ENCODE measurements around the gene ZBTB20. TPM values are rescaled to one million over a fixed set of nuclear protein-coding genes. Genes with fewer than 3 reads are reported as not detected.
"Not testable (repeated sequence)": the region's sequence is repeated elsewhere in the genome, so short reads cannot be mapped to it uniquely, and the experiment has no call there.

ZBTB20 gene
- total RNA-seq, 2 donors from 2014 or later: 19.8 to 23.1 TPM

DNA sequence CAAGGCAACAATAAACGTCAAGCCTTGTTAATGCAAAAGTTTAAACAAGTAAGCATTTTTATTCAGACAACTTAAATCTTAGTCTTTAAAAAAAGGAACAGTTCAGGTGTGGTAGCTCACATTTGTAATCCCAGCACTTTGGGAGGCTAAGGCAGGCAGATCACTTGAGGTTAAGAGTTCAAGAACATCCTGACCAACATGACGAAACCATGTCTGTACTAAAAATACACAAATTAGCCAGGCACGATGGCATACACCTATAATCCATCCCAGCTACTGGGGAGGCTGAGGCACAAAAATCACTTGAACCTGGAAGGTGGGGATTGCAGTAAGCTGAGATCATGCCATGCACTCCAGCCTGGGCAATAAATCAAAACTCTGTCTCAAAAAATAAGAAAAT is 19.9 kb downstream of the ZBTB20 start:
- DNase-seq (no peak), ATAC-seq (replicated peaks in 1 of 2) (no peak)
- no peaks in the 10 kb centered on the region for H3K9me3 Mint-ChIP-seq
- H3K27ac Mint-ChIP-seq: no peak overlapping the region
- H3K4me3 Mint-ChIP-seq: no peak overlapping the region
- H3K27me3 Mint-ChIP-seq (ENCODE audit: low read depth): no peaks in the 10 kb centered on the region
- no peaks in the 10 kb centered on the region for H3K36me3 Mint-ChIP-seq (ENCODE audit: insufficient read depth in 2 of 2)
- H3K4me1 Mint-ChIP-seq (ENCODE audit: low read depth): no peaks in the 10 kb centered on the region

DNA sequence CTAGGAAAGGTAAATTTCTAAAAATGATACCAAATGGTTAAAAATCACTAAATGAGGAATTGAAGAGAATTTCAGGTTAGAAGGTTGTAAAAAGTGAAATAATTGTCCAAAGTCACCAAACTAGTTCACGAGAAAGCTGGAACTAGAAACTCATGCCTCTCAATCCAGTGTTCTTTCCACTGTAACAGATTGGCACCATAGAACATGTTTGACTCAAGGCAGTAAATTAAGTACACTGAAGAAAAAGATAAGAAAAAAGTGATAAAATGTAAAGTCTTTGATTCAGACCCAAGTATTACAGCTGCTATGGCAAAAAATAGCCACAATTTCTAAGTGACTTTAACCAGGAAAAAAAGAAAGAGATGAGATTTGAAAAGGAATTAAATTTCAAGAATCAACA is 26.5 kb downstream of the ZBTB20 start:
- no peak for DNase-seq
- Mint-ChIP-seq H3K36me3 (ENCODE audit: insufficient read depth in 2 of 2) (peaks cover 0 to 2% of the 10 kb centered on the region in 2 donors), H3K4me1 (ENCODE audit: low read depth) (no peaks in the 10 kb centered on the region), H3K27ac (no peak overlapping the region), H3K4me3 (no peak overlapping the region), H3K9me3 (no peaks in the 10 kb centered on the region), H3K27me3 (ENCODE audit: low read depth) (no peaks in the 10 kb centered on the region)
- no peak for ATAC-seq (replicated peaks in 1 of 2)

GRCh38 chr3:115113367-115113766 is 33.7 kb downstream of the ZBTB20 start:
- no peaks in the 10 kb centered on the region for H3K9me3 Mint-ChIP-seq
- no peak overlapping the region for H3K4me3 Mint-ChIP-seq
- peaks cover 0 to 2% of the 10 kb centered on the region in 2 donors for H3K36me3 Mint-ChIP-seq (ENCODE audit: insufficient read depth in 2 of 2)
- H3K27ac Mint-ChIP-seq: peak overlapping the region; percentile 24
- DNase-seq: no peak
- ATAC-seq (replicated peaks in 1 of 2): no peak
- no peaks in the 10 kb centered on the region for H3K27me3 Mint-ChIP-seq (ENCODE audit: low read depth)
- H3K4me1 Mint-ChIP-seq (ENCODE audit: low read depth): no peaks in the 10 kb centered on the region

DNA sequence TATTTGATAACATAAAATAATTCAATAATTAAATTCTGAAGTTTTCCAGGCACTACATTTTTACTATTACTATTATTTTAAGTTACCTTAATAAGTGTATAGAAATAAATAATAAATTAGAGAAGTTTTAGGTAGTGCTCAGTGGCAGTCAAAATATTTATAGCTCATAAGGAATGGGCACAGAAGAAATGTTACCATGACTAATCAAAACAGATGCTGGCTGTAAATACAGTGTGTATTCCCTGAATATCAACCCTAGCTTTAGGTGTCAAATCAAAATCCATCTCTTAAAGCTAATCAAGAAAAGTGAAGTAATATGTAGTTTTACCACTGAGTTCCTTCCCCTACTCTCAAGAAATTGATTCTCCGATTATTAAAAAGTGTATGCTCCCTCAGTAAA is 35.5 kb downstream of the ZBTB20 start:
- Mint-ChIP-seq H3K4me3 (no peak overlapping the region), H3K36me3 (ENCODE audit: insufficient read depth in 2 of 2) (peaks cover 0 to 4% of the 10 kb centered on the region in 2 donors), H3K9me3 (peaks cover 0 to 2% of the 10 kb centered on the region in 2 donors), H3K27ac (no peak overlapping the region), H3K4me1 (ENCODE audit: low read depth) (no peaks in the 10 kb centered on the region), H3K27me3 (ENCODE audit: low read depth) (no peaks in the 10 kb centered on the region)
- DNase-seq (no peak), ATAC-seq (replicated peaks in 1 of 2) (no peak)

DNA sequence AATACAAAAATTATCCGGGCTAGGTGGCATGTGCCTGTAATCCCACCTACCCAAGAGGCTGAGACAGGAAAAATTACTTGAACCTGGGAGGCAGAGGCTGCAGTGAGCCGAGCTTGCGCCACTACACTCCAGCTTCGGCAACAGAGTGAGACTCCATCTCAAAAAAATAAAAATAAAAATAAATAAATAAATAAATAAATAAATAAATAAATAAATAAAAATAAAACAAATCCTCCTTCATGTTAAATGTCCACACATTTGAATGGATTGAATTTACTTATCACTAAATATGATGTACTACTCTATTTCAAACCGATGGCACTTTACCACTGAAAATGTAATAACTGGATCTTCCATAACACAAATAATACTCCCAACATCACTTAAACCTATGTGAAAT is 36.3 kb downstream of the ZBTB20 start:
- Mint-ChIP-seq H3K36me3 (ENCODE audit: insufficient read depth in 2 of 2) (peaks cover 0 to 2% of the 10 kb centered on the region in 2 donors), H3K27me3 (ENCODE audit: low read depth) (no peaks in the 10 kb centered on the region), H3K27ac (no peak overlapping the region), H3K4me1 (ENCODE audit: low read depth) (no peaks in the 10 kb centered on the region), H3K9me3 (peaks cover 0 to 2% of the 10 kb centered on the region in 2 donors), H3K4me3 (no peak overlapping the region)
- ATAC-seq (replicated peaks in 1 of 2) (no peak), DNase-seq (no peak)

- H3K36me3 Mint-ChIP-seq (ENCODE audit: insufficient read depth in 2 of 2); DNase-seq; H3K4me3 Mint-ChIP-seq; H3K27me3 Mint-ChIP-seq (ENCODE audit: low read depth); H3K4me1 Mint-ChIP-seq (ENCODE audit: low read depth); H3K9me3 Mint-ChIP-seq; ATAC-seq (replicated peaks in 1 of 2); H3K27ac Mint-ChIP-seq: not testable (repeated sequence)
Observed at GRCh38 chr3:115110066-115110465, 37.0 kb downstream of the ZBTB20 start.

- DNase-seq: no peak
- H3K9me3 Mint-ChIP-seq: peaks cover 2% of the 10 kb centered on the region in 2 donors
- no peaks in the 10 kb centered on the region for H3K27me3 Mint-ChIP-seq (ENCODE audit: low read depth)
- H3K4me3 Mint-ChIP-seq: no peak overlapping the region
- H3K27ac Mint-ChIP-seq: no peak overlapping the region
- peaks cover 3 to 5% of the 10 kb centered on the region in 2 donors for H3K36me3 Mint-ChIP-seq (ENCODE audit: insufficient read depth in 2 of 2)
- ATAC-seq (replicated peaks in 1 of 2): no peak
- no peaks in the 10 kb centered on the region for H3K4me1 Mint-ChIP-seq (ENCODE audit: low read depth)
Observed at GRCh38 chr3:115108614-115109013, 38.5 kb downstream of the ZBTB20 start.

- ATAC-seq (replicated peaks in 1 of 2): no peak
- H3K27me3 Mint-ChIP-seq (ENCODE audit: low read depth): no peaks in the 10 kb centered on the region
- peaks cover 2 to 3% of the 10 kb centered on the region in 2 donors for H3K36me3 Mint-ChIP-seq (ENCODE audit: insufficient read depth in 2 of 2)
- no peak for DNase-seq
- H3K27ac Mint-ChIP-seq: no peak overlapping the region
- H3K4me3 Mint-ChIP-seq: no peak overlapping the region
- peaks cover 0 to 2% of the 10 kb centered on the region in 2 donors for H3K9me3 Mint-ChIP-seq
- peaks cover 53% of the 10 kb centered on the region for H3K4me1 Mint-ChIP-seq (ENCODE audit: low read depth)
Observed at GRCh38 chr3:115102046-115102445, 45.0 kb downstream of the ZBTB20 start.

DNA sequence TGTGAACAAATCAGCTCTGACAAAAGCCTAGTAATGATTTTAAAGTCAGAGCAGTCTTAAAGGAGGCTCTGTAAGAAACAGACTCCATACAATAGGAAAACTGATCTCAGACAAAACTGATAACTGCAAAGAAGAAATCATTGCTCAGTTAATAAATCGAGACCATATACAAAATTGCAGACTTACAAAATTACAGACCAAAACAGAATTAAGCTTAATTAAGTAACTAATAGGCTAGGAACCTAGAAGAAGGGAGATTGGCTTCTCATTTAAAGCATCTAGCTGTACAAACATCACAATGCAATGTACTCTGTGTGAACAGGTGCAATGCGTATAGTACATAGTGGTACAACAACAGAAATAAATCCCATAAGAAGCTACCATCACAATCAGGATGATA is 46.3 kb downstream of the ZBTB20 start:
- no peaks in the 10 kb centered on the region for H3K27me3 Mint-ChIP-seq (ENCODE audit: low read depth)
- H3K4me3 Mint-ChIP-seq: peak overlapping the region; percentile 77 to 78
- peaks cover 2 to 3% of the 10 kb centered on the region in 2 donors for H3K36me3 Mint-ChIP-seq (ENCODE audit: insufficient read depth in 2 of 2)
- H3K4me1 Mint-ChIP-seq (ENCODE audit: low read depth): peaks cover 56% of the 10 kb centered on the region
- peaks cover 0 to 2% of the 10 kb centered on the region in 2 donors for H3K9me3 Mint-ChIP-seq
- ATAC-seq (replicated peaks in 1 of 2): no peak
- peak overlapping the region; percentile 51 for H3K27ac Mint-ChIP-seq
- no peak for DNase-seq

DNA sequence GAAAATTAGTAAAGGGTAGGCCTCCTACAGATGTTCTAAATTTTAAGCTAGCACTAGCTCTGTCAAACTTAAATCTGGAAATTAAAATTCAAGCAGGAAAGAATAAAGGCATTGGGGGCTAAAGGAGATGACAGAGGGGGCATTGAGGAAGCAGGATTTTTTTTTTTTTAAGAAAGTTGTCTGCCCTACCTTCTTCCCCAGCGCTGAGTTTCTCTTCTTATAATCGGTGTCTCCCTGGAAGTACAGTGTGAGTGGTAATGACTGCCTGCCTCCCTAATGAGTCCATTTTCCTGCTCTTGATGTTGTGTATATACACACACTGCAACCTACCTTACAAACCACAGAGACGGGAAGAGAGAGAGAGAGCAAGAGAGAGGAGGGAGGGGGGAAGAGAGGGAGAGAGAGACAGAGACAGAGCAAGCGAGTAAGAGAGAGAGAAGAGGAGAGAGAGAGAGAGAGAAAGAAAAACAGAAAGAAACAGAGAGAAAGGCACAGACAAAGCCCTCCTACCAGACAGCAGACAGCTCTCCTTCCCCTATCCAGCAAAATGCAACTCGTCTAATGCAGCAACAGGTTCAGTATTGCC is 47.0 kb downstream of the ZBTB20 start:
- H3K4me1 Mint-ChIP-seq (ENCODE audit: low read depth): peaks cover 57% of the 10 kb centered on the region
- DNase-seq: peak; percentile 2 to 3
- peak overlapping the region; percentile 51 for H3K27ac Mint-ChIP-seq
- peaks cover 0 to 2% of the 10 kb centered on the region in 2 donors for H3K9me3 Mint-ChIP-seq
- H3K27me3 Mint-ChIP-seq (ENCODE audit: low read depth): no peaks in the 10 kb centered on the region
- peak; percentile 82 to 87 for ATAC-seq (replicated peaks in 1 of 2)
- peaks cover 2 to 3% of the 10 kb centered on the region in 2 donors for H3K36me3 Mint-ChIP-seq (ENCODE audit: insufficient read depth in 2 of 2)
- peak overlapping the region; percentile 69 to 78 for H3K4me3 Mint-ChIP-seq

- Mint-ChIP-seq H3K4me3 (peak overlapping the region; percentile 69 to 78), H3K9me3 (peaks cover 0 to under 1% of the 10 kb centered on the region in 2 donors), H3K27ac (peak overlapping the region; percentile 51), H3K4me1 (ENCODE audit: low read depth) (peaks cover 57% of the 10 kb centered on the region), H3K36me3 (ENCODE audit: insufficient read depth in 2 of 2) (peaks cover under 1% of the 10 kb centered on the region in 2 donors), H3K27me3 (ENCODE audit: low read depth) (no peaks in the 10 kb centered on the region)
- no peak for DNase-seq
- ATAC-seq (replicated peaks in 1 of 2): no peak
Observed at GRCh38 chr3:115099134-115099985, 47.7 kb downstream of the ZBTB20 start.

GRCh38 chr3:115098354-115099073 is 48.6 kb downstream of the ZBTB20 start:
- H3K4me3 Mint-ChIP-seq: no peak overlapping the region
- no peaks in the 10 kb centered on the region for H3K27me3 Mint-ChIP-seq (ENCODE audit: low read depth)
- peaks cover 61% of the 10 kb centered on the region for H3K4me1 Mint-ChIP-seq (ENCODE audit: low read depth)

GRCh38 chr3:115095236-115095635 is 51.9 kb downstream of the ZBTB20 start:
- Mint-ChIP-seq H3K27me3 (ENCODE audit: low read depth) (no peaks in the 10 kb centered on the region), H3K9me3 (no peaks in the 10 kb centered on the region), H3K27ac (no peak overlapping the region), H3K4me3 (no peak overlapping the region), H3K36me3 (ENCODE audit: insufficient read depth in 2 of 2) (no peaks in the 10 kb centered on the region), H3K4me1 (ENCODE audit: low read depth) (peaks cover 49% of the 10 kb centered on the region)
- DNase-seq: no peak
- ATAC-seq (replicated peaks in 1 of 2): no peak

More at GRCh38 chr3:115098354-115099073, 48.6 kb downstream of the ZBTB20 start:
- no peak for ATAC-seq (replicated peaks in 1 of 2)
- DNase-seq: no peak
- Mint-ChIP-seq H3K36me3 (ENCODE audit: insufficient read depth in 2 of 2) (no peaks in the 10 kb centered on the region), H3K27ac (no peak overlapping the region), H3K9me3 (no peaks in the 10 kb centered on the region)

Data from activated T-cell treated with anti-CD3 and anti-CD28 coated beads, Interleukin-2, amount 50 U/mL, for 72 hours (primary cell).